Activated CD8-positive, alpha-beta T cell treated with anti-CD3 and anti-CD28 coated beads for 36 hours (primary cell): Measurements from ENCODE around the gene TACSTD2. TPM values are rescaled to one million over a fixed set of nuclear protein-coding genes. Genes with fewer than 3 reads are reported as not detected.

Experiments used
- ATAC-seq: fragments of 200-7000 bp; cut with Tn5 transposase; one replicate; pipeline ENCODE4 v1.10.0; 2021; ENCODE audit warnings: mild to moderate bottlenecking, moderate library complexity
- CTCF ChIA-PET: fragments of 350-600 bp; sonication (Branson Sonifier 250); formaldehyde crosslinking; loops from one replicate; lab custom pipeline; 2021; ENCODE audit warnings: antibody characterized with exemption; lab: Charles Lee
- POLR2A ChIA-PET: fragments of 350-600 bp; sonication (Branson Sonifier 250); formaldehyde crosslinking; loops from one replicate; lab custom pipeline; 2021; ENCODE audit warnings: antibody characterized with exemption; lab: Charles Lee
- DNase-seq: peaks from one replicate; pipeline ENCODE4 v3.0.0-alpha.2; 2020
- H3K27ac Mint-ChIP-seq: one replicate; pipeline ENCODE4 v1.8.0; 2021; ENCODE audit warnings: mild to moderate bottlenecking, mixed read lengths
- H3K27me3 Mint-ChIP-seq: one replicate; pipeline ENCODE4 v1.8.0; 2021; ENCODE audit warnings: mixed read lengths
- H3K36me3 Mint-ChIP-seq: one replicate; pipeline ENCODE4 v1.8.0; 2021; ENCODE audit warnings: low read depth, mixed read lengths
- H3K4me1 Mint-ChIP-seq: one replicate; pipeline ENCODE4 v1.8.0; 2021; ENCODE audit warnings: low read depth, mixed read lengths
- H3K4me3 Mint-ChIP-seq: one replicate; pipeline ENCODE4 v1.8.0; 2021; ENCODE audit warnings: mild to moderate bottlenecking, moderate library complexity, mixed read lengths
- H3K9me3 Mint-ChIP-seq: one replicate; pipeline ENCODE4 v1.8.0; 2021; ENCODE audit warnings: mixed read lengths
- CTCF ChIP-seq: fragments of 200-600 bp; IDR thresholded peaks from one replicate; pipeline ENCODE4 v1.8.0; 2022; ENCODE audit warnings: antibody characterized with exemption, mild to moderate bottlenecking
- intact Hi-C: fragments of 100-400 bp; cut with micrococcal nuclease; formaldehyde crosslinking; loops from one replicate; pipeline ENCODE4 v1.10.0; 2022
- total RNA-seq, 2 experiments: library from RNA; stranded (reverse); gene quantifications; one replicate each; pipeline ENCODE4 v1.2.3, GENCODE V29; 2021

TACSTD2 gene
- total RNA-seq, 2 experiments from 2014 or later: 0.68 to 0.92 TPM

- H3K4me3 Mint-ChIP-seq: no peak overlapping the region
- peaks cover 34% of the 10 kb centered on the region for H3K27me3 Mint-ChIP-seq
- ChIA-PET POLR2A (no interaction called here), CTCF (no interaction called here)
- ATAC-seq (no peak), DNase-seq (no peak)
- intact Hi-C loops: no loop called here
- no peak overlapping the region for H3K27ac Mint-ChIP-seq
- H3K9me3 Mint-ChIP-seq: no peaks in the 10 kb centered on the region
- peaks cover 14% of the 10 kb centered on the region for H3K4me1 Mint-ChIP-seq
- TF ChIP-seq CTCF: no peak
- H3K36me3 Mint-ChIP-seq: no peaks in the 10 kb centered on the region
Observed at GRCh38 chr1:58588396-58588795, 11.3 kb upstream of the TACSTD2 start.

- peaks cover 31% of the 10 kb centered on the region for H3K27me3 Mint-ChIP-seq
- POLR2A ChIA-PET: no interaction called here
- intact Hi-C loops: no loop called here
- no peak for TF ChIP-seq CTCF
- no peak overlapping the region for H3K27ac Mint-ChIP-seq
- DNase-seq: no peak
- peaks cover 14% of the 10 kb centered on the region for H3K4me1 Mint-ChIP-seq
- CTCF ChIA-PET: no interaction called here
- H3K9me3 Mint-ChIP-seq: no peaks in the 10 kb centered on the region
- no peak overlapping the region for H3K4me3 Mint-ChIP-seq
- H3K36me3 Mint-ChIP-seq: no peaks in the 10 kb centered on the region
- no peak for ATAC-seq
Observed at GRCh38 chr1:58587667-58588066, 10.6 kb upstream of the TACSTD2 start.

GRCh38 chr1:58586271-58586670 lies 9.2 kb upstream of the TACSTD2 start:
- DNase-seq (no peak), ATAC-seq (no peak)
- Mint-ChIP-seq H3K4me3 (no peak overlapping the region), H3K27ac (no peak overlapping the region), H3K9me3 (no peaks in the 10 kb centered on the region), H3K36me3 (no peaks in the 10 kb centered on the region), H3K4me1 (peaks cover 14% of the 10 kb centered on the region), H3K27me3 (peaks cover 28% of the 10 kb centered on the region)
- intact Hi-C loops: no loop called here
- no peak for TF ChIP-seq CTCF
- ChIA-PET CTCF (interaction anchor here (1.1 to 2.2 kb wide), 2 partner anchors 14 to 66 kb away, joined by 3 to 6 read pairs; no protein-coding TSS in a partner anchor), POLR2A (no interaction called here)

DNA sequence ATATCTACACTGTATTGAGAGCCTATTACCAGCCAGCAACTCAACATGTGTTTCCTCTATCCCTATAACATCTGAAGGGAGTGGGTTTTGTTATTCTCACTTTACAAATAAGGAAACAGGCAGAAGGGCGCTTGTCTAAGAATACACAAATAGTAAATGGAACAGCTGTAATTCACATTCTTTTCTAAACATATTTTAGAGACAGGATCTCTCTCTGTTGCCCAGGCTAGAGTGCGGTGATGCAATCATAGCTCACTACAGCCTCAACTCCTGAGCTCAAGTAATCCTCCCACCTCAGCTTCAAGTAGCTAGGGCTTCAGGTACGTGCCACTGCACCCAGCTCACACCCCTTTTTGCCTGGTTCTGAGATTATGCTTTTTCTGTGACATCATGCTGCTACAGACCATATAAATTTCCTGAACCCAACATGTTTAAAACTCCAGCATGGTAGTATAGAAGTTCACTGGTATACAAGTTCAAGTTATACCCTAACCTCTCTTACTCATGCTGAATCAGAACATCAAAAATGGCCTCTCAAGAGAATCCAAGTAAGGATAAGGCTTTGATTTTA lies 8.6 kb upstream of the TACSTD2 start:
- no peaks in the 10 kb centered on the region for H3K9me3 Mint-ChIP-seq
- no peak for ATAC-seq
- no peak for DNase-seq
- H3K27ac Mint-ChIP-seq: no peak overlapping the region
- H3K36me3 Mint-ChIP-seq: no peaks in the 10 kb centered on the region
- no peak overlapping the region for H3K4me3 Mint-ChIP-seq
- POLR2A ChIA-PET: no interaction called here
- no peak for TF ChIP-seq CTCF
- H3K4me1 Mint-ChIP-seq: peaks cover 14% of the 10 kb centered on the region
- peaks cover 32% of the 10 kb centered on the region for H3K27me3 Mint-ChIP-seq
- CTCF ChIA-PET: interaction anchor here (1.9 to 2.2 kb wide), 2 partner anchors 66 to 68 kb away, joined by 5 to 6 read pairs; no protein-coding TSS in a partner anchor
- intact Hi-C loops: no loop called here

DNA sequence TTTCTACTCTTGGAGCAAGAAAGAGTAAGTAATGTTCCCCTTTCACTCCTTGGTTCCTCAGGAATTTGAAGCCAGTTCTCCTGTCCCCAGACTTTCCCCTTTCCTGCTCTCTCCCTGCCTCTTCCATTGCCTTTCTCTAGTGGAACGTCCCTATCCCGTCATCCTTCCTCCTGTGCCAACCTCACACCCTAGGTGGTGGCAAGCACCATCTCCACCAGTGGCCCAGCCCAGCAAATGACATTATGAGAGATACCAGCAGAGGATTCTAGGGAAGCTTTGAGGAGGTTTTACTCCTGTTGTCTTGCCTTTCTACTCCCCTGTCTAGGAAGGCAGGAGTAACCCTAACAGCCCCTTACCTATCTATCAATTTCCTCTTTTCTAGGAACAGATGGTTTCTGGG lies 8.1 kb upstream of the TACSTD2 start:
- POLR2A ChIA-PET: no interaction called here
- H3K27me3 Mint-ChIP-seq: peaks cover 30% of the 10 kb centered on the region
- no peak for DNase-seq
- H3K36me3 Mint-ChIP-seq: no peaks in the 10 kb centered on the region
- H3K9me3 Mint-ChIP-seq: no peaks in the 10 kb centered on the region
- no peak overlapping the region for H3K27ac Mint-ChIP-seq
- intact Hi-C loops: no loop called here
- no peak for ATAC-seq
- TF ChIP-seq CTCF: no peak
- CTCF ChIA-PET: interaction anchor here (1.9 to 2.2 kb wide), 2 partner anchors 67 to 68 kb away, joined by 5 to 6 read pairs; no protein-coding TSS in a partner anchor
- peaks cover 14% of the 10 kb centered on the region for H3K4me1 Mint-ChIP-seq
- H3K4me3 Mint-ChIP-seq: no peak overlapping the region
